Brain microvascular endothelial cell (primary cell): ENCODE data around the gene SEL1L.

Experiments
- DNase-seq: peaks from one replicate; pipeline ENCODE4 v3.0.0-alpha.2; 2020
- H3K27ac ChIP-seq: fragments of 250-450 bp; sonication (Bioruptor Pico); 2 replicates; pipeline ENCODE4 v1.5.1; 2020; ENCODE audit warnings: mild to moderate bottlenecking, moderate library complexity
- H3K27me3 ChIP-seq: fragments of 250-450 bp; sonication (Bioruptor Pico); replicated peaks from 2 replicates; pipeline ENCODE4 v1.5.1; 2020; ENCODE audit warnings: mild to moderate bottlenecking
- H3K36me3 ChIP-seq: fragments of 250-450 bp; sonication (Bioruptor Pico); replicated peaks from 2 replicates; pipeline ENCODE4 v1.5.1; 2020; ENCODE audit warnings: mild to moderate bottlenecking
- H3K4me3 ChIP-seq: 2 replicates; pipeline ENCODE4 v1.5.1; 2011; ENCODE audit warnings: low read depth, mild to moderate bottlenecking, control low read depth, low read length, moderate library complexity
- in situ Hi-C: cut with HindIII; loops from 2 replicates; pipeline ENCODE4 v1.10.0; 2017; ENCODE audit warnings: low sequenced_read_pairs, low pct_ligation_motif_present
- TF ChIP-seq, protein P1 (sequence below): IDR thresholded peaks from 2 replicates; pipeline ENCODE4 v1.5.1; 2011; ENCODE audit warnings: low read depth, mild to moderate bottlenecking, moderate library complexity, low read length, control low read depth, inconsistent platforms; ENCODE audit errors: missing control alignments

SEL1L gene

DNA sequence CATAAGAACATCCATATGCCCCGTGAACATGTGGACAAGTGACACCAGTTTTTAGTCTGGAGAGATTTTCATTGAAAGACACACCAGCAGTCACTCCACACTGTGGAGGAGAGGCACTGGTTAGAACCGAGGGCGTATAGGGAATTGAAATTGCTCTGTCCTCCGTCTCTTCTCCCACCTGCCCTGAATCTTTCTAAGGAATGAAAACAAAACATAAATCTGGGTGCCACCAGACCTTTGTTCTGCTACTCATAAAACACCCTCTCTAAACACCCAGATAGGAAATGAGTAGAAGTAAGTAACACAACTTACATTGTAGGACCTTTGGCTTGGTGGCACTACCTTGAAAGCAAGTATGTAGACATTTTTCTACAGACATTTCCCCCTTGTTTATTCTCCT, 96.4 kb downstream of the SEL1L start:
- TF ChIP-seq, protein P1, sequence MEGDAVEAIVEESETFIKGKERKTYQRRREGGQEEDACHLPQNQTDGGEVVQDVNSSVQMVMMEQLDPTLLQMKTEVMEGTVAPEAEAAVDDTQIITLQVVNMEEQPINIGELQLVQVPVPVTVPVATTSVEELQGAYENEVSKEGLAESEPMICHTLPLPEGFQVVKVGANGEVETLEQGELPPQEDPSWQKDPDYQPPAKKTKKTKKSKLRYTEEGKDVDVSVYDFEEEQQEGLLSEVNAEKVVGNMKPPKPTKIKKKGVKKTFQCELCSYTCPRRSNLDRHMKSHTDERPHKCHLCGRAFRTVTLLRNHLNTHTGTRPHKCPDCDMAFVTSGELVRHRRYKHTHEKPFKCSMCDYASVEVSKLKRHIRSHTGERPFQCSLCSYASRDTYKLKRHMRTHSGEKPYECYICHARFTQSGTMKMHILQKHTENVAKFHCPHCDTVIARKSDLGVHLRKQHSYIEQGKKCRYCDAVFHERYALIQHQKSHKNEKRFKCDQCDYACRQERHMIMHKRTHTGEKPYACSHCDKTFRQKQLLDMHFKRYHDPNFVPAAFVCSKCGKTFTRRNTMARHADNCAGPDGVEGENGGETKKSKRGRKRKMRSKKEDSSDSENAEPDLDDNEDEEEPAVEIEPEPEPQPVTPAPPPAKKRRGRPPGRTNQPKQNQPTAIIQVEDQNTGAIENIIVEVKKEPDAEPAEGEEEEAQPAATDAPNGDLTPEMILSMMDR: no peak
- H3K27ac ChIP-seq: no peak overlapping the region
- no peaks in the 10 kb centered on the region for H3K36me3 ChIP-seq
- in situ Hi-C loops: no loop called here
- DNase-seq: no peak
- peaks cover 43% of the 10 kb centered on the region for H3K27me3 ChIP-seq
- no peak overlapping the region for H3K4me3 ChIP-seq

DNA sequence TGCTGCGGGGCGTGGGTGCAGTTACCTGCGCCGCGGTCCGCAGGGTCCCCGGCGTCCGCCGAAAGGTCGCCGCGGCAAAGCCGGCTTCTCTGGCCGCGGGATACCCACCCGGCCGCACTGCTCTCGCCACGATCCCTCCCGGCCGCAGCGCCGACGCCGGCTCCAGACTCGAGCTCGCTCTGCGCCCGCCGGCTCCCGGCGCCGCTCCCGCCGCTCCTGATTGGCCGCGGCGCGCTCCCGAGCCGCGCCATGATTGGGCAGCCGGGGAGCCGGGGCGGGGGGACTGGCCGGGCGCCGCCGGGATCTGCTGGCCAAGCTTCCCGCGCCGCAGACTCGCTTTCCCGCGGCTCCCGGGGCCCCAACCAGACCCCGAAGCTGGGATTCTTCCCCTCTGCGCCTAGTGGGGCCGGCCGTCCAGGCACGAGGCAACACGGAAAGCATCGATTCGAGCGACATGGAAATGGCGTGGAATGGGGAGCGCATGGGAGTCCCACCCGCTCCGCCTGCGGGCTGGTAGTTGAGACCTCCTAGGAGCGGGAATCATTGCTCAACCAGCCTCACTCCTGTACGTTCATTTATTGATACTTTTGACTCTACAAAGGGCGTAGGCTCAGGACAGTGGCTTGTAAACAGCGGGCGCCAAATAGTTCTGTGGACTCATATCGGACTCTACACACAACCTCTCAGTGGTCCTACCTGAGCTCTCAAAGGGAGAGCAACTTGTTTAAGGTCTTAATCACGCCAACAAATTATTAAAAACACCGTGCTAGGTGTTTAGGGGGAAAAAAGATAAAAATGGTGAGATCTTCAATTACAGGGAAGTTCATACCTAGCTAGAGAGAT, 97.1 kb downstream of the SEL1L start:
- peak overlapping the region; percentile 35 for H3K4me3 ChIP-seq
- in situ Hi-C loops: no loop called here
- TF ChIP-seq, protein P1: no peak
- no peaks in the 10 kb centered on the region for H3K36me3 ChIP-seq
- peaks cover 43% of the 10 kb centered on the region for H3K27me3 ChIP-seq
- peak; percentile 23 for DNase-seq
- no peak overlapping the region for H3K27ac ChIP-seq

DNA sequence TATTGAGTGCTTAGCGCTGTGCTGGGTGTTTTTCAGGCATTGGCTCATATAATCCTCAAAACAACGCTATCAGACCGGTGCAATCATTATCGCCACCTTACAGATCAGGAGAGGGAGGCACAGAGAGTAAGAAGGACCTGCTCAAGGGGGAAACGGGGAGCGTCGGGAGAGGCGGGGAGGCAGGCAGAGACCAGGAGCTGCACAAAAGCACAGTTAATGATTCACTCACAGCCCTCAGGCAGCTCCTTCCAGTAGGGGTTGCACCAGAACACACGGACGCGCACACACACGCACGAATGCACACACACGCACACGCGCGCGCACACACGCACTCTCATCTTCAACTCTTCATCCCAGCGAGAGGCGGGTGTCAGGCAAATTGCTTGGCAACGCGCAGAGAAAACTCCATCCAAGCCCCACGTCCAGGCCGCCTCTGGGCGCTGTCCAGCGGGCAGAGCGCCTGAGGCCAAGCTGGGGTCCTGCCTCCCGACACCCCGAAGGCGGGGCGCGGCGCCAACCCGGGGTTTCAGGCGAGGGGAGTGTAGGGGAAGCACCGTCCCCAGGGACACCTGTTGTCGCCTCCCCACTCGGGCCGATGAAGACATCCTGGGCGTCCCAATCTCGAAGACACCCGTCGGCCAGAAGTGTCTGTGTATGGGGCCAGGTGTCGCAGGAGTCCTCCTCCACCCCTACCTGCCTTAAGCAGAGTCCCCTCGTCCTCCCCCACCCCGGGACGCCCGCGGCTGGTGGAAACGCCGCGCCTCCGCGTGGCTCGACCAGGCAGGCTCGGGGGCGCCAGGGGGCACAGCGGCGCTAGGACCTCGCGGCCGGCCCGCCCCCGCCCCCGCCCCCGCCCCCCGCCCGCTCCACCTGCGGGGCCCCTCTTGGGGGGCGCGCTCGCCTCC, 98.0 kb downstream of the SEL1L start:
- Histone ChIP-seq H3K27ac (no peak overlapping the region), H3K4me3 (peak overlapping the region; percentile 5), H3K27me3 (peaks cover 43% of the 10 kb centered on the region), H3K36me3 (no peaks in the 10 kb centered on the region)
- no peak for DNase-seq
- TF ChIP-seq, protein P1: no peak
- in situ Hi-C loops: no loop called here

DNA sequence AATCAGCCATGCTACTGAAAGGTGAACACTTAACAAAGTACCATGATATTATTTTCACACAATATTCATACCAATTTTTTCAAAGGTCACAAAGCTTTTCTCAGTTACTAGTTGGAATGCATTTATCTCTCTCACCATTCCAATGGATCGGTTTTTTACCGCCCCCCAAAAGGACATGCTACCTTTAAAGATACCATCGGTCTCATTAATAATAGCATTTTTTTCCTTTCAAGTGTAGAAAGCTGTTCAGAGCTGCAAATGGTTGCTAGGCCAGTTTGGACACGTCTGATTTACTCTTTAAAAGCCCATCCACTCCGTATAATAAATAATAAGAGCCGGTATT, 98.6 kb downstream of the SEL1L start:
- DNase-seq: no peak
- Histone ChIP-seq H3K4me3 (no peak overlapping the region), H3K36me3 (no peaks in the 10 kb centered on the region), H3K27ac (no peak overlapping the region), H3K27me3 (peaks cover 43% of the 10 kb centered on the region)
- TF ChIP-seq, protein P1: no peak
- in situ Hi-C loops: no loop called here

DNA sequence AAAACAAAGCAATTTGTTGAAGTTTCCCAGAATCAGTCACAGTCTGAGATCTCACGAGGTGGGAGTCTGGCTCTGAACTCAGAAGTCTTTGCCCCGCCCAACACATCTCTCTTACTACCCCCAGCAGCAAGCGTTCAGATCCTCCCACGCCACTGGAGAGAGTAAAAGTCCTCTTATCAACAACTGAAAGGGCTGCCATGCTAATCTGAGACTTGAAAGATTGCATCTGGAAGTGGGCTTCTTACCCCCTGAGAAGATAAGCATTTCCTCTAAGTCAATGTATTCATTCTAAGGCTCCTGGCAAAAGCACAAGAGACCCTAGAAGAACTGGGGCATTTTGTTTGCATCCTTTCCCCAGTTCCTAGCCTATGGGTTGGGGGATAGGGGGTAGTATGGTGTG, 99.4 kb downstream of the SEL1L start:
- no peaks in the 10 kb centered on the region for H3K36me3 ChIP-seq
- H3K27ac ChIP-seq: no peak overlapping the region
- no peak overlapping the region for H3K4me3 ChIP-seq
- TF ChIP-seq, protein P1: no peak
- in situ Hi-C loops: no loop called here
- peaks cover 43% of the 10 kb centered on the region for H3K27me3 ChIP-seq
- DNase-seq: no peak
